K562 (cell line): ENCODE results near the gene PCSK6. TPM values are rescaled to one million over a fixed set of nuclear protein-coding genes. Genes with fewer than 3 reads are reported as not detected.

Experiments used
- ATAC-seq: fragments of 200-7000 bp; cut with Tn5 transposase; 3 replicates; pipeline ENCODE4 v1.9.1; 2020; ENCODE audit warnings: moderate library complexity
- BruUV-seq: library from RNA; stranded (reverse); fragments of 400-500 nt; replicated peaks from 2 replicates; lab custom pipeline; 2021; lab: Mats Ljungman, UMichigan
- CTCF ChIA-PET: fragments of 300-600 bp; formaldehyde crosslinking; extraction: SDS; loops from one replicate; lab custom pipeline; 2021; ENCODE audit warnings: low intra/inter-chr PET ratio; lab: Yijun Ruan, JAX
- POLR2A ChIA-PET: fragments of 300-600, 350-650 bp; sonication (Branson Sonifier 250); formaldehyde crosslinking; extraction: SDS; loops from one replicate; lab custom pipeline; 2021; ENCODE audit warnings: antibody characterized with exemption, inconsistent platforms; lab: Yijun Ruan, JAX
- DNase-seq, 4 experiments: peaks; one replicate each; pipeline versions ENCODE4 v3.0.0 to v3.0.0-alpha.2; 2011 to 2018; ENCODE audit warnings: low spot score in 3 of 4, mixed read lengths in 3 of 4; ENCODE audit errors: extremely low read depth in 1 of 4
- FAIRE-seq: peaks from 2 replicates; lab custom pipeline; 2011; peaks lifted over from hg19 to GRCh38; lab: Jason Lieb, UNC
- H2AFZ ChIP-seq: 2 replicates; pipeline ENCODE4 v1.6.0; 2011; ENCODE audit warnings: low read depth, low read length, control low read depth, inconsistent platforms
- H3K27ac ChIP-seq: fragments of 200-600 bp; 3 replicates; pipeline ENCODE4 v1.8.0; 2011; ENCODE audit warnings: low read depth, mild to moderate bottlenecking, control low read depth, inconsistent platforms, low read length, moderate library complexity, mixed read lengths; ENCODE audit errors: extremely low read depth
- H3K27me3 ChIP-seq, 2 experiments: fragments of 300-600 bp in 1 of 2; 2 replicates in 1 of 2; 3 replicates in 1 of 2; pipeline versions ENCODE4 v1.6.0 to v1.8.0; 2011; ENCODE audit warnings: inconsistent platforms in 2 of 2, low read length in 2 of 2, mild to moderate bottlenecking in 1 of 2, mixed read lengths in 1 of 2, moderate library complexity in 1 of 2; ENCODE audit not compliant: control insufficient read depth in 2 of 2, insufficient read depth in 2 of 2
- H3K36me3 ChIP-seq: fragments of 300-600 bp; 3 replicates; pipeline ENCODE4 v1.8.0; 2011; ENCODE audit warnings: mild to moderate bottlenecking, low read length, inconsistent platforms; ENCODE audit not compliant: control insufficient read depth, insufficient read depth
- H3K4me1 ChIP-seq, 2 experiments: fragments of 200-600 bp in 1 of 2; replicated peaks in 1 of 2; 2 replicates in 1 of 2; 3 replicates in 1 of 2; pipeline versions ENCODE4 v1.5.1 to v1.8.0; 2011; ENCODE audit warnings: inconsistent platforms in 2 of 2, low read length in 2 of 2, mild to moderate bottlenecking in 1 of 2, mixed read lengths in 1 of 2, moderate library complexity in 1 of 2; ENCODE audit not compliant: control insufficient read depth in 2 of 2, insufficient read depth in 2 of 2
- H3K4me2 ChIP-seq: 2 replicates; pipeline ENCODE4 v1.6.1; 2011; ENCODE audit warnings: low read length, control low read depth, inconsistent platforms, mixed read lengths; ENCODE audit not compliant: insufficient read depth
- H3K4me3 ChIP-seq: fragments of 200-600 bp; sonication (generic), shearing (Covaris generic); 2 replicates; pipeline ENCODE4 v1.5.1; 2016; ENCODE audit warnings: control low read depth, inconsistent platforms
- H3K79me2 ChIP-seq: fragments of 200-600 bp; 3 replicates; pipeline ENCODE4 v1.8.0; 2011; ENCODE audit warnings: low read length, inconsistent platforms; ENCODE audit not compliant: control insufficient read depth, insufficient read depth
- H3K9ac ChIP-seq, 2 experiments: 2 replicates each; pipeline versions ENCODE4 v1.6.0 to v1.6.1; 2011; ENCODE audit warnings: low read depth in 2 of 2, low read length in 2 of 2, control low read depth in 1 of 2, inconsistent platforms in 1 of 2, mild to moderate bottlenecking in 1 of 2, mixed read lengths in 1 of 2; ENCODE audit not compliant: insufficient read depth in 1 of 2
- H3K9me1 ChIP-seq: one replicate; pipeline ENCODE4 v1.6.0; 2011; ENCODE audit warnings: inconsistent platforms, mild to moderate bottlenecking, low read length, moderate library complexity; ENCODE audit not compliant: control insufficient read depth, insufficient read depth
- H3K9me3 ChIP-seq: replicated peaks from 2 replicates; pipeline ENCODE4 v1.5.1; 2011; ENCODE audit warnings: low read depth, low read length, inconsistent platforms; ENCODE audit not compliant: control insufficient read depth, insufficient read depth
- H4K20me1 ChIP-seq: replicated peaks from 2 replicates; pipeline ENCODE4 v1.6.1; 2011; ENCODE audit warnings: low read length, inconsistent platforms, mixed read lengths; ENCODE audit not compliant: control insufficient read depth, insufficient read depth
- FOXP4 ChIP-seq: sonication (generic); formaldehyde crosslinking; IDR thresholded peaks from 2 replicates; pipeline ENCODE4 v1.8.0; 2022; ENCODE audit warnings: mild to moderate bottlenecking, missing genetic modification reagents, borderline replicate concordance
- IRF1 ChIP-seq: sonication (generic); formaldehyde crosslinking; IDR thresholded peaks from 2 replicates; pipeline ENCODE4 v1.8.0; 2022; ENCODE audit warnings: missing genetic modification reagents, mild to moderate bottlenecking, borderline replicate concordance
- LARP7 ChIP-seq: fragments of 450-650 bp; IDR thresholded peaks from 2 replicates; pipeline ENCODE4 v1.6.1; 2016
- NFE2 ChIP-seq: IDR thresholded peaks from 2 replicates; pipeline ENCODE4 v1.6.1; 2014; ENCODE audit warnings: antibody characterized with exemption, low read depth
- POLR2G ChIP-seq: fragments of 200-400 bp; formaldehyde crosslinking; IDR thresholded peaks from 2 replicates; pipeline ENCODE4 v1.6.1; 2017; ENCODE audit warnings: low read depth, mild to moderate bottlenecking, antibody characterized with exemption, low read length, moderate library complexity
- ZNF3 ChIP-seq: fragments of 250-450 bp; sonication (Bioruptor Pico); IDR thresholded peaks from 2 replicates; pipeline ENCODE4 v1.5.0; 2021; ENCODE audit warnings: mild to moderate bottlenecking, moderate library complexity
- ZNF57 ChIP-seq: fragments of 450-650 bp; formaldehyde crosslinking; IDR thresholded peaks from 2 replicates; pipeline ENCODE4 v1.4.0; 2020; ENCODE audit warnings: mild to moderate bottlenecking, moderate library complexity
- WGBS: fragments of 100-300 bp; shearing (Covaris generic); methylation state at CpG from one replicate; pipeline ENCODE4 v1.1.6; 2016; ENCODE audit warnings: low coverage, mixed read lengths; ENCODE audit not compliant: insufficient coverage; ENCODE audit errors: missing lambda C conversion rate; 5-methylcytosine and 5-hydroxymethylcytosine counted together
- in situ Hi-C: fragments of 300-500 bp; cut with MboI; formaldehyde crosslinking; loops from 4 replicates; pipeline ENCODE4 v1.15.0; 2018; ENCODE audit warnings: inconsistent platforms, mixed read lengths
- intact Hi-C: fragments of 100-400 bp; cut with micrococcal nuclease; formaldehyde crosslinking; loops from 2 replicates; pipeline ENCODE4 v1.14.2; 2022
- polyA plus RNA-seq, 8 experiments: library from polyadenylated mRNA; depleted of rRNA in 4 of 8; stranded (reverse) in 5 of 8; unstranded in 3 of 8; fragments of >200 nt; fragmentation: Nextera tagmentation in 2 of 8; fragmentation: Illumina TruSeq in 1 of 8; extraction: Ambion mirVana in 2 of 8; extraction: Trizol in 1 of 8; gene quantifications; 2 replicates each; pipeline versions ENCODE4 v1.2.1 to v1.2.3, GENCODE V29; 2011 to 2014; ENCODE audit warnings: inconsistent platforms in 1 of 8, missing spikeins in 1 of 8
- total RNA-seq, 7 experiments: library from RNA; depleted of rRNA in 6 of 7; stranded (reverse); fragments of >200 nt in 6 of 7; fragmentation: Illumina TruSeq in 2 of 7; extraction: Trizol in 2 of 7; gene quantifications; 2 replicates each; pipeline versions ENCODE4 v1.2.1 to v1.2.3, GENCODE V29; 2011 to 2021; ENCODE audit warnings: low replicate concordance in 1 of 7

Gene PCSK6
- total and polyA plus RNA-seq, 9 of the 15 experiments (the other 6 are each of a cell fraction or from before 2014, with no cell fraction given), result 2.2 to 32.6 (median 14.5) TPM

- no peak overlapping the region for H3K27ac ChIP-seq
- H3K9me3 ChIP-seq, result no peaks in the 10 kb centered on the region
- H3K27me3 ChIP-seq, result peaks cover 0 to 23% of the 10 kb centered on the region in 2 experiments; a peak in 1 of 5 replicates
- H2AFZ ChIP-seq, result no peak overlapping the region
- TF ChIP-seq FOXP4 (CRISPR knock-in tag), result no peak
- TF ChIP-seq ZNF3 (CRISPR knock-in tag), result no peak
- no peak for TF ChIP-seq NFE2
- TF ChIP-seq ZNF57, result no peak
- 0 out of 2 replicates have a peak, but pooled peaks have one; percentile 18 for TF ChIP-seq POLR2G
- no peak for TF ChIP-seq IRF1
- no peak for TF ChIP-seq LARP7
- H3K36me3 ChIP-seq, result peaks cover 19% of the 10 kb centered on the region
- DNase-seq (no peak), FAIRE-seq (no peak), ATAC-seq (no peak)
- in situ Hi-C loops, result no loop called here
- no peak overlapping the region for H3K4me2 ChIP-seq
- peaks cover 20% of the 10 kb centered on the region; the same call in 2 of the 3 replicates for H3K79me2 ChIP-seq
- peaks cover 19% of the 10 kb centered on the region; the same call in 1 of the 2 replicates for H4K20me1 ChIP-seq
- no peaks in the 10 kb centered on the region for H3K9me1 ChIP-seq
- H3K4me3 ChIP-seq, result no peak overlapping the region
- BruUV-seq, result no TSS peak
- ChIA-PET CTCF (no interaction called here), POLR2A (interaction anchor here (1.2 to 1.7 kb wide), 2 partner anchors 8 to 36 kb away, joined by 4 to 5 read pairs; no protein-coding TSS in a partner anchor)
- intact Hi-C loops, result no loop called here
- peaks cover 16 to 36% of the 10 kb centered on the region in 2 experiments; a peak in 4 of 5 replicates for H3K4me1 ChIP-seq
- WGBS, result 43% methylated on average over 7 of the region's 8 CpGs
- H3K9ac ChIP-seq, result no peak overlapping the region
Measured at GRCh38 chr15:101481381-101481705, 8.2 kb downstream of the PCSK6 start.
